Esophagus muscularis mucosa (tissue), 4 donors: ENCODE measurements around the gene PACSIN1. TPM values are rescaled to one million over a fixed set of nuclear protein-coding genes. Genes with fewer than 3 reads are reported as not detected.
A peak's percentile ranks its signal among the peaks of the same experiment; 100 is the strongest.

ENCODE experiments used
- DNase-seq: peaks from one replicate; pipeline ENCODE4 v3.0.0-alpha.2; 2017; ENCODE audit errors: extremely low spot score
- H3K27ac ChIP-seq, 4 donors: fragments of 200-600 bp; sonication (generic); replicated peaks in 1 of 4; 1 replicate in 3 of 4; 2 replicates in 1 of 4; pipeline ENCODE4 v1.5.1; 2016 to 2019; ENCODE audit warnings: mild to moderate bottlenecking in 1 of 4
- H3K27me3 ChIP-seq, 4 donors: fragments of 200-600 bp; sonication (generic); one replicate each; pipeline versions ENCODE4 v1.5.1 to v1.6.0; 2016 to 2019
- H3K36me3 ChIP-seq, 4 donors: fragments of 200-600 bp; sonication (generic); one replicate each; pipeline ENCODE4 v1.5.1; 2016 to 2019
- H3K4me1 ChIP-seq, 4 donors: fragments of 200-600 bp; sonication (generic); one replicate each; pipeline ENCODE4 v1.5.1; 2016 to 2019
- H3K4me3 ChIP-seq, 4 donors: fragments of 200-600 bp; sonication (generic); 1 replicate in 2 of 4; 2 replicates in 2 of 4; pipeline ENCODE4 v1.5.1; 2016 to 2019; ENCODE audit warnings: mild to moderate bottlenecking in 4 of 4, moderate library complexity in 1 of 4
- H3K9me3 ChIP-seq, 4 donors: fragments of 200-600 bp; sonication (generic); 1 replicate in 3 of 4; 2 replicates in 1 of 4; pipeline ENCODE4 v1.5.1; 2016 to 2019
- EP300 ChIP-seq: sonication (generic); formaldehyde crosslinking; IDR thresholded peaks from one replicate; pipeline ENCODE4 v1.6.1; 2017; ENCODE audit warnings: antibody characterized with exemption
- POLR2A ChIP-seq: fragments of 450-650 bp; IDR thresholded peaks from one replicate; pipeline ENCODE4 v1.6.1; 2017; ENCODE audit warnings: antibody characterized with exemption, moderate library complexity, mild to moderate bottlenecking, low read depth
- POLR2AphosphoS5 ChIP-seq, 2 donors: sonication (generic); formaldehyde crosslinking; IDR thresholded peaks; one replicate each; pipeline ENCODE4 v1.6.1; 2017; ENCODE audit warnings: antibody characterized with exemption in 2 of 2
- WGBS: methylation state at CpG from one replicate; pipeline ENCODE4 v1.1.5; 2018; 5-methylcytosine and 5-hydroxymethylcytosine counted together
- intact Hi-C: fragments of 100-400 bp; cut with DNase I; formaldehyde crosslinking; loops from one replicate; pipeline ENCODE4 v1.15.1; 2023
- total RNA-seq, 4 donors: library from RNA; depleted of rRNA; stranded (reverse); fragments of >200 nt; gene quantifications; one replicate each; pipeline versions ENCODE4 v1.1.0 to v1.2.1, GENCODE V29; 2016
- TF ChIP-seq, protein P1 (sequence below), 3 experiments: fragments of 200-600 bp in 2 of 3; fragments of 450-650 bp in 1 of 3; sonication (generic) in 2 of 3; IDR thresholded peaks; one replicate each; pipeline ENCODE4 v1.5.1; 2017 to 2019; ENCODE audit warnings: antibody characterized with exemption in 3 of 3, mild to moderate bottlenecking in 2 of 3, moderate library complexity in 1 of 3

PACSIN1 gene
- total RNA-seq, 4 donors from 2014 or later = 0.42 to 2.3 (median 1.7) TPM

DNA sequence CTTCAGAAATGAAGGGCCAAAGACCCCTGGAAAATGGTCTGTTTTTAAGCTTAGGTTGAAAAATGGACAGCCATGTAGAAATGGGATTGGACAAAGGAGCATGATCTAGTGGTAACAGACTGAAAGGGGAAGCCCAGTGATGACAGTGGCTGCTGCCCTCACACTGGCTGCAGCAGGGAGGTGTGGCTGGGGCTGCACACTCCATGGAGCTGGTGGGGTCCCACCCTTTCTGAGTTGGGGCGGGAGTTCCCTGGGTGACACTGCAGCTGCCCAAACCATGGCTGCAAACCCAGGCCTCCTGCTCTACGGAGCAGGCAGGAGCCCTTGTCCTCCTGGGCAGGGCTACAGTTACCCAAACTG is 8.5 kb upstream of the PACSIN1 start:
- 64% methylated on average over 2 of the region's 2 CpGs for WGBS
- intact Hi-C loops = no loop called here
- no peak overlapping the region for H3K4me3 ChIP-seq
- peaks cover 0 to 4% (median 0%) of the 10 kb centered on the region in 4 donors for H3K27me3 ChIP-seq
- no peaks in the 10 kb centered on the region for H3K4me1 ChIP-seq
- H3K27ac ChIP-seq = no peak overlapping the region
- H3K36me3 ChIP-seq = no peaks in the 10 kb centered on the region
- TF ChIP-seq EP300 = no peak
- TF ChIP-seq, protein P1, sequence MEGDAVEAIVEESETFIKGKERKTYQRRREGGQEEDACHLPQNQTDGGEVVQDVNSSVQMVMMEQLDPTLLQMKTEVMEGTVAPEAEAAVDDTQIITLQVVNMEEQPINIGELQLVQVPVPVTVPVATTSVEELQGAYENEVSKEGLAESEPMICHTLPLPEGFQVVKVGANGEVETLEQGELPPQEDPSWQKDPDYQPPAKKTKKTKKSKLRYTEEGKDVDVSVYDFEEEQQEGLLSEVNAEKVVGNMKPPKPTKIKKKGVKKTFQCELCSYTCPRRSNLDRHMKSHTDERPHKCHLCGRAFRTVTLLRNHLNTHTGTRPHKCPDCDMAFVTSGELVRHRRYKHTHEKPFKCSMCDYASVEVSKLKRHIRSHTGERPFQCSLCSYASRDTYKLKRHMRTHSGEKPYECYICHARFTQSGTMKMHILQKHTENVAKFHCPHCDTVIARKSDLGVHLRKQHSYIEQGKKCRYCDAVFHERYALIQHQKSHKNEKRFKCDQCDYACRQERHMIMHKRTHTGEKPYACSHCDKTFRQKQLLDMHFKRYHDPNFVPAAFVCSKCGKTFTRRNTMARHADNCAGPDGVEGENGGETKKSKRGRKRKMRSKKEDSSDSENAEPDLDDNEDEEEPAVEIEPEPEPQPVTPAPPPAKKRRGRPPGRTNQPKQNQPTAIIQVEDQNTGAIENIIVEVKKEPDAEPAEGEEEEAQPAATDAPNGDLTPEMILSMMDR (IDR thresholded peaks at IDR 0.05) = no peak
- no peak for TF ChIP-seq POLR2A
- TF ChIP-seq POLR2AphosphoS5 (IDR thresholded peaks at IDR 0.05) = no peak
- no peak for DNase-seq
- no peaks in the 10 kb centered on the region for H3K9me3 ChIP-seq

DNA sequence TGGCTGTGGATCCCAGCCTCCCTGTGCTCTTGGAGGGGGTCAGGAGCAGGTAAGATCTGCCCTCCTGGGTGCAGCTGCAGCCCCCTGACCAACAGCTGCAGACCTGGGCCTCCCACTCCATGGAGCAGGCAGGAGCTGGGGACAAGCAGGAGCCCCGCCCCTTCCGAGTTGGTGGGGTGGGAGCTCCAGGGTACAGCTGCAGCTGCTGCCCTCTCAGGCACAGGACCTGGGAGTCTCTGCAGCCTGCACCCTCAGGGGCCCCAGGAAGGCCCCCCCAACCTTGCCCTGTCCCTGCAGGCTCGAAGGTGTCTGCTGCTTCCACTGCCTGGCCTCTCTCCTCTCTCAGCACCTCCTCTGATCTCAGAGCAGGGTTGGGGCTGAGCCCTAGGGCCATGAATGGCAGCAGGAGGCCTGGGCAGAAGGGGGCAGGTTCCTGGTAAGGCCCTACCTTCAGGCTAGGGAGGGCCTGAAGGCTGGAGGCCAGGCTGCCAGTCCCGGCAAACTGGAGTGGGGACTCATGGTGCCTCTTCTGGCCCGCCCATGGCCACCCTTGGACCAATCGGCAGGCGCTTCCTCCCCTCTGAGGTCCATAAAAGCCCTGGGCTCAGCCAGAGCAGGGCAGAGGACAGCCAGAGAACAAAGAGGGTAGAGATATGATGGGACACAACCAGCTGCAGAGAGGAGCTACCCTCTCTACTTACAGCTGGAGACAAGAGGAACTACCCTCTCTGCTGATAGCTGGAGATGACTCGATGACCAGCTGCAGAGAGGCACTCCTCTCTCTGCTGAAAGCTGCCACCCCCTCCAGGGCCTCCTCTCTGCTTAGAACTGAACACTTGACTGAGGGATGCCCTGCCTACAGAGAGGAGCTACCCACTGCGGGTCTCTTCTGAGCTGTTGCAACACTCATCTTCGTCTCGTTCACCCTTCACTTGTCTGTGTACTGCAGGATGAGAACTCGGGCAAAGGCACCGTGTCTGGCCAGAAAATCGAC is 7.8 kb upstream of the PACSIN1 start:
- no peaks in the 10 kb centered on the region for H3K4me1 ChIP-seq
- intact Hi-C loops = no loop called here
- WGBS = 86% methylated on average over 7 of the region's 14 CpGs

DNA sequence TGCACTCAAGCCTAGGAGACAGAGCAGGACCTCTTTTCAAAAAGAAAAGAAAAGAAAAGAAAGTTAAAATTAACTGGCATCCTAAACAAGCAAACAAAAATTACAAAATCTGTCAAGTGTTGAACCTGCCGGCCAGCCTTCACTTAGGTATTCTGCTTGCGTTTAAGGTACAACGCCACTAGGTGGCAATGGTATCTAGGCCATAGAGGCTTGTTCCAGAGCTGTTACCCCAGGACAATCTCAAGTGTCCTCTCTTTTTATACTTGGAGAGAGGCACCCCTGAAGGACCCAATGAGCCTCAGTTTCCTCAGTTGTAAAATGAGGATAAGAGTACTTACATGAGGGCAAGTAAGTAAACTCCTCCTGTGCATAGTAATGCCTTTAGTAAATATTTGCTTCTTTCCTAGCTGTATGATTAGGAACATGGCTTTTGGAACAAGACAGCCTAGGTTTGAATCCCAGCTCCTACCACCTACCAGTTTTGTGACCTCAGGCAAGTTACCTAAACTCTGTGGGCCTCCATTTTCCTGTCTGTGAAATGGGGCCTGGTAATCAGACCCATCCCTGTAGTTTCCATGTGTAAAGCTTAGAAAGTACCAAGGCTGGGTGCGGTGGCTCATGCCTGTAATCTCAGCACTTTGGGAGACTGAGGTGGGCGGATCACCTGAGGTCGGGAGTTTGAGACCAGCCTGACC is 5.8 kb upstream of the PACSIN1 start:
- H3K4me1 ChIP-seq = no peaks in the 10 kb centered on the region
- TF ChIP-seq, protein P1 (IDR thresholded peaks at IDR 0.05) = peak in 2 of 3 experiments; percentile 33 to 40
- TF ChIP-seq POLR2A (no peak), EP300 (no peak), POLR2AphosphoS5 (IDR thresholded peaks at IDR 0.05) (no peak)
- no peaks in the 10 kb centered on the region for H3K36me3 ChIP-seq
- 69% methylated on average over 6 of the region's 6 CpGs for WGBS
- H3K9me3 ChIP-seq = no peaks in the 10 kb centered on the region
- H3K4me3 ChIP-seq = no peak overlapping the region
- H3K27ac ChIP-seq = no peak overlapping the region
- no peak for DNase-seq
- H3K27me3 ChIP-seq = peaks cover 0 to 20% (median 4%) of the 10 kb centered on the region in 4 donors
- intact Hi-C loops = no loop called here

More for the DNA sequence above, 7.8 kb upstream of the PACSIN1 start:
- Histone ChIP-seq H3K36me3 (no peaks in the 10 kb centered on the region), H3K4me3 (no peak overlapping the region), H3K27me3 (peaks cover 0 to 4% (median 0%) of the 10 kb centered on the region in 4 donors), H3K27ac (no peak overlapping the region), H3K9me3 (no peaks in the 10 kb centered on the region)
- peak; percentile 84 for DNase-seq
- TF ChIP-seq, protein P1 (IDR thresholded peaks at IDR 0.05) = no peak
- TF ChIP-seq POLR2AphosphoS5 (IDR thresholded peaks at IDR 0.05) = no peak
- TF ChIP-seq POLR2A = no peak
- TF ChIP-seq EP300 = no peak

DNA sequence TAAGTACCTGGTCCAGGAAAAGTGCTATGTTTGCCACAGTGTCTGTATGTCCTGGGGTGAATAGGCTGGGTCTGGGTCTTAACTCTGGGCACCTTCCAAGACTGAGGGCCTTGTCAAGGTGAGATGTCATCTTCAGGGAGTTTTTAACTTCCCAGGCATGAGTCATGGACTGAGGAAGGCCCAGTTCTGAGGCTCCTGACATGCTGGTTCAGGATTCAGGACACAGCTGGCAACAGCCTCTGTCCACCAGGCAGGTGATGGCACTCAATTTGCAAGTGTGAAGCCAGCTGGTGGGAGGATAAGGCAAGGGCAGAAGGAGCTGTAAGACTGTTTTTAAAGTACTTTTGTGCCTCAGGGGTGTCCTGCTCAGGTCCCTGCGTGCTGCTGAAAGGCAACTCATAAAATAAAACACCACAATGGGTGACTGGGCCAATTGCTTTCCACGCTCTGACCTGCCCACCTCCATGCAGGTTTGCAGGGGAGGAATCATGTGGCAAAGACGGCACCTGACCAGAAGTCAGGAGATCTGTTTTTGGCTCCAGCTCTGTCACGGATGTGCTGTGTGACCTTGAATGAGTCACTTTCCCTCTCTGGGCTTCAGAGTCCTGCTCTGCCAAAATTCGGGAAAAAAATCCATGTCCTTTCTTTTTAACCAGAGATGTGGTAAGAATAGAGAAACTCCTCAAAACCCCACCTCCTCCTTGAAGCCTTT is 4.9 kb upstream of the PACSIN1 start:
- Histone ChIP-seq H3K4me3 (no peak overlapping the region), H3K27ac (no peak overlapping the region), H3K27me3 (peaks cover 0 to 29% (median 13%) of the 10 kb centered on the region in 4 donors), H3K4me1 (peaks cover 2 to 9% (median 8%) of the 10 kb centered on the region in 4 donors), H3K9me3 (no peaks in the 10 kb centered on the region), H3K36me3 (no peaks in the 10 kb centered on the region)
- TF ChIP-seq, protein P1 (IDR thresholded peaks at IDR 0.05) = no peak
- TF ChIP-seq POLR2A = no peak
- TF ChIP-seq EP300 = no peak
- TF ChIP-seq POLR2AphosphoS5 (IDR thresholded peaks at IDR 0.05) = no peak
- DNase-seq = no peak
- intact Hi-C loops = no loop called here
- WGBS = 92% methylated on average over 5 of the region's 5 CpGs
